Measurements from ENCODE around the gene ENOPH1. TPM values are rescaled to one million over a fixed set of nuclear protein-coding genes. Genes with fewer than 3 reads are reported as not detected.

The ENOPH1 gene
- total and polyA plus RNA-seq, 9 of the 15 experiments (the other 6 are each of a cell fraction or from before 2014, with no cell fraction given): 29.8 to 71.4 (median 48.9) TPM

GRCh38 chr4:82450966-82451755 lies 20.8 kb downstream of the ENOPH1 start:
- Histone ChIP-seq H3K4me3 (no peak overlapping the region), H3K36me3 (ENCODE audit: control insufficient read depth, insufficient read depth, low read length) (peaks cover 73% of the 10 kb centered on the region), H3K9ac (ENCODE audit: insufficient read depth in 1 of 2, low read depth in 2 of 2, low read length in 2 of 2) (no peak overlapping the region), H3K27me3 (ENCODE audit: control insufficient read depth in 2 of 2, insufficient read depth in 2 of 2, low read length in 2 of 2) (no peaks in the 10 kb centered on the region), H3K79me2 (ENCODE audit: control insufficient read depth, insufficient read depth, low read length) (peaks cover 12% of the 10 kb centered on the region; the same call in 2 of the 3 replicates), H2AFZ (ENCODE audit: low read depth, low read length) (no peak overlapping the region), H3K9me3 (replicated peaks; ENCODE audit: control insufficient read depth, insufficient read depth, low read depth, low read length) (no peaks in the 10 kb centered on the region), H3K4me1 (replicated peaks in 1 of 2; ENCODE audit: control insufficient read depth in 2 of 2, insufficient read depth in 2 of 2, low read length in 2 of 2) (no peaks in the 10 kb centered on the region), H3K4me2 (ENCODE audit: insufficient read depth, low read length) (no peak overlapping the region), H3K9me1 (ENCODE audit: control insufficient read depth, insufficient read depth, low read length) (no peaks in the 10 kb centered on the region), H3K27ac (ENCODE audit: extremely low read depth, low read depth, low read length) (no peak overlapping the region), H4K20me1 (replicated peaks; ENCODE audit: control insufficient read depth, insufficient read depth, low read length) (no peaks in the 10 kb centered on the region)
- FAIRE-seq (no peak), ATAC-seq (no peak), DNase-seq (ENCODE audit: extremely low read depth in 1 of 4, low spot score in 3 of 4) (no peak)
- ChIA-PET CTCF (ENCODE audit: low intra/inter-chr PET ratio) (no interaction called here), POLR2A (interaction anchor here (0.8 to 1.2 kb wide), 3 partner anchors 11 to 527 kb away, joined by 3 to 4 read pairs (median 3); no protein-coding TSS in a partner anchor)
- in situ Hi-C loops (cut with MboI) (no loop called here), intact Hi-C loops (cut with micrococcal nuclease) (no loop called here)
- no peak for TF ChIP-seq NBN (IDR thresholded peaks at IDR 0.05; ENCODE audit: low read depth)
- TF ChIP-seq HNRNPK (IDR thresholded peaks at IDR 0.05; ENCODE audit: low read depth, low read length, poor library complexity, severe bottlenecking): no peak
- no peak for TF ChIP-seq RBM25 (IDR thresholded peaks at IDR 0.05; ENCODE audit: low read depth, low read length, severe bottlenecking)
- TF ChIP-seq ZNF766 (CRISPR knock-in tag; conservative IDR thresholded peaks at IDR 0.05): no peak
- 90% methylated on average over 13 of the region's 13 CpGs for WGBS (ENCODE audit: insufficient coverage, low coverage, missing lambda C conversion rate)
- no TSS peak for BruUV-seq (replicated peaks)

- in situ Hi-C loops (cut with MboI): no loop called here
- no TSS peak for BruUV-seq (replicated peaks)
Measured at GRCh38 chr4:82452026-82452425, 21.6 kb downstream of the ENOPH1 start.

More at GRCh38 chr4:82452026-82452425, 21.6 kb downstream of the ENOPH1 start:
- H4K20me1 ChIP-seq (replicated peaks; ENCODE audit: control insufficient read depth, insufficient read depth, low read length): no peaks in the 10 kb centered on the region
- WGBS (ENCODE audit: insufficient coverage, low coverage, missing lambda C conversion rate): 94% methylated on average over 6 of the region's 7 CpGs
- intact Hi-C loops (cut with micrococcal nuclease): no loop called here
- POLR2A ChIA-PET: interaction anchor here (1.2 kb wide), 1 partner anchor 12 kb away, joined by 3 read pairs; no protein-coding TSS in a partner anchor
- no peak for TF ChIP-seq ZNF740 (CRISPR knock-in tag; IDR thresholded peaks at IDR 0.05)
- no peak for TF ChIP-seq ZNF740 (tag; IDR thresholded peaks at IDR 0.05)
- TF ChIP-seq ZNF561 (CRISPR knock-in tag; conservative IDR thresholded peaks at IDR 0.05): no peak
- no peaks in the 10 kb centered on the region for H3K9me3 ChIP-seq (replicated peaks; ENCODE audit: control insufficient read depth, insufficient read depth, low read depth, low read length)
- H3K79me2 ChIP-seq (ENCODE audit: control insufficient read depth, insufficient read depth, low read length): peaks cover 9% of the 10 kb centered on the region; the same call in 2 of the 3 replicates
- no peak for FAIRE-seq
- no peak for ATAC-seq
- H3K27me3 ChIP-seq (ENCODE audit: control insufficient read depth in 2 of 2, insufficient read depth in 2 of 2, low read length in 2 of 2): no peaks in the 10 kb centered on the region
- no peak overlapping the region for H2AFZ ChIP-seq (ENCODE audit: low read depth, low read length)
- H3K4me2 ChIP-seq (ENCODE audit: insufficient read depth, low read length): no peak overlapping the region
- H3K4me1 ChIP-seq (replicated peaks in 1 of 2; ENCODE audit: control insufficient read depth in 2 of 2, insufficient read depth in 2 of 2, low read length in 2 of 2): no peaks in the 10 kb centered on the region
- CTCF ChIA-PET (ENCODE audit: low intra/inter-chr PET ratio): no interaction called here
- no peak for DNase-seq (ENCODE audit: extremely low read depth in 1 of 4, low spot score in 3 of 4)
- H3K9ac ChIP-seq (ENCODE audit: insufficient read depth in 1 of 2, low read depth in 2 of 2, low read length in 2 of 2): no peak overlapping the region
- H3K4me3 ChIP-seq: no peak overlapping the region
- peaks cover 82% of the 10 kb centered on the region for H3K36me3 ChIP-seq (ENCODE audit: control insufficient read depth, insufficient read depth, low read length)
- H3K9me1 ChIP-seq (ENCODE audit: control insufficient read depth, insufficient read depth, low read length): no peaks in the 10 kb centered on the region
- no peak overlapping the region for H3K27ac ChIP-seq (ENCODE audit: extremely low read depth, low read depth, low read length)
